Dermis blood vessel endothelial cell (primary cell): Measurements from ENCODE around the gene PCDHGB6. TPM values are rescaled to one million over a fixed set of nuclear protein-coding genes. Genes with fewer than 3 reads are reported as not detected.
A peak's percentile ranks its signal among the peaks of the same experiment; 100 is the strongest.
"Not testable (repeated sequence)": the region's sequence is repeated elsewhere in the genome, so short reads cannot be mapped to it uniquely, and the experiment has no call there.

ENCODE experiments used
- DNase-seq: peaks from one replicate; pipeline ENCODE4 v3.0.0; 2010
- total RNA-seq: library from RNA; depleted of rRNA; stranded (reverse); fragments of >200 nt; gene quantifications from 2 replicates; pipeline ENCODE4 v1.2.3, GENCODE V29; 2014

Gene PCDHGB6
- total RNA-seq, 1 donor from 2014 or later: 2.9 TPM

GRCh38 chr5:141389153-141390042, 18.4 kb upstream of the PCDHGB6 start:
- no peak for DNase-seq

- no peak for DNase-seq
These were observed 15.2 kb upstream of the PCDHGB6 start, which contains the start of gene PCDHGA8 for GRCh38 chr5:141392429-141393198. Gene PCDHGA8 (plus strand): TSS chr5:141392633. CDS start chr5:141392814, 181 bp downstream.

- DNase-seq: no peak
These were observed 14.6 kb upstream of the PCDHGB6 start for GRCh38 chr5:141393267-141393666.

- not testable (repeated sequence) for DNase-seq
These were observed 13.2 kb upstream of the PCDHGB6 start for GRCh38 chr5:141394401-141395187.

- DNase-seq: peak; percentile 68
These were observed 9.9 kb upstream of the PCDHGB6 start, which contains the start of gene PCDHGB5 for GRCh38 chr5:141397756-141398551. Gene PCDHGB5 (plus strand): TSS chr5:141397947. CDS start chr5:141398128, 181 bp downstream.

GRCh38 chr5:141398608-141399007, 9.2 kb upstream of the PCDHGB6 start:
- no peak for DNase-seq

- no peak for DNase-seq
These were observed 8.1 kb upstream of the PCDHGB6 start for GRCh38 chr5:141399555-141400258.

- peak; percentile 63 for DNase-seq
These were observed 5.1 kb upstream of the PCDHGB6 start, which contains the start of gene PCDHGA9 for GRCh38 chr5:141402553-141403243. Gene PCDHGA9 (plus strand): TSS chr5:141402778. CDS start chr5:141402953, 175 bp downstream.

- no peak for DNase-seq
These were observed 4.4 kb upstream of the PCDHGB6 start for GRCh38 chr5:141403387-141403786.

GRCh38 chr5:141409598-141410306, 1.9 kb downstream of the PCDHGB6 start:
- no peak for DNase-seq

- DNase-seq: no peak
These were observed 3.8 kb downstream of the PCDHGB6 start for GRCh38 chr5:141411575-141411974.

- DNase-seq: peak; percentile 83
These were observed 5.2 kb downstream of the PCDHGB6 start, which contains the start of gene PCDHGA10 for GRCh38 chr5:141412854-141413539. Gene PCDHGA10 (plus strand): TSS chr5:141412987. CDS start chr5:141413176, 189 bp downstream.

GRCh38 chr5:141413540-141414069, 5.8 kb downstream of the PCDHGB6 start:
- DNase-seq: no peak

- not testable (repeated sequence) for DNase-seq
These were observed 6.9 kb downstream of the PCDHGB6 start for GRCh38 chr5:141414548-141415274.

- not testable (repeated sequence) for DNase-seq
These were observed 7.4 kb downstream of the PCDHGB6 start for GRCh38 chr5:141415275-141415618.

GRCh38 chr5:141417494-141418172, 9.8 kb downstream of the PCDHGB6 start, which contains the start of gene PCDHGB7:
Gene PCDHGB7 (plus strand): TSS chr5:141417677. CDS start chr5:141417860, 183 bp downstream.
- peak; percentile 88 for DNase-seq
